GM19438 (cell line): Measurements from ENCODE around the gene URB1.
"Not testable (repeated sequence)": the region's sequence is repeated elsewhere in the genome, so short reads cannot be mapped to it uniquely, and the experiment has no call there.

Experiments
- ATAC-seq: cut with Tn5 transposase; IDR thresholded peaks from one replicate; pipeline ENCODE4 v1.9.1; 2021; ENCODE audit warnings: low read depth; ENCODE audit not compliant: unreplicated experiment

Gene URB1

DNA sequence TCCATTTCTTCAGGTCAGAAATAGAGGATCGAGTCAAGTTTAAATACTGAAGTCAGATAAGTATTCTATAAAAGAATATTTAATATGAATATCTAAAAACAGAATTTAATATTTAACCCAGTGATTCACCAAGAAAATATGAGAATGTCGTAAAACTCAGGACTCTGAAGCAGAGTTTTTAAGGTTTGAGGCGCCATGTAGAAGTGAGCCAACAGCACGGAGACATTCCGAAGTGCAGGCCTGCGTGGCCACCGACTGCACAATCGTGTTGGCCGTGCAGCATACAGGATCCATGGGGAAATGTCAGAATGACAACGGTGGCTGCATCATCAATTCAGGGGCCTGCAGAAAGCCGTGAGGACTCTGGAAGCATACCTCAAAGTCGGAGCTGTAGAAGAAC is 70.7 kb downstream of the URB1 start:
- no peak for ATAC-seq

DNA sequence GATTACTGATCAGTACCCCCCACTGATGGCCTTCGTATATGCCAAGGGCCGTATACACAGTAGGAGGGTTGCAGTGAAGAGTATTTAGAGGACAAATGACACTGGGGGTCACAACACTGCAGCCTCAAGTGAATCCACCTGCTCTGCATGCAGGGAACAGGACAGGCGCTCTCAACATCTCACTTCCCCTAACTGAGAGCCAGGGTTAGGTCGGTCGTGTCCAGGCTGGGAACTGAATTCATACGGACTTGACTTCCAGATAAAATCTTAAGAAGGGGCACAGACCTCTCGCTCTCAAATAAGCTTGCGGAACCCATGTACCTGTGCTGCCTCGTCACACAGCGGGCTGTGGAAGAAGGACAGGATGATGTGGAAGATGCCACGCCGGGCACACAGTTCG is 71.3 kb downstream of the URB1 start:
- no peak for ATAC-seq

DNA sequence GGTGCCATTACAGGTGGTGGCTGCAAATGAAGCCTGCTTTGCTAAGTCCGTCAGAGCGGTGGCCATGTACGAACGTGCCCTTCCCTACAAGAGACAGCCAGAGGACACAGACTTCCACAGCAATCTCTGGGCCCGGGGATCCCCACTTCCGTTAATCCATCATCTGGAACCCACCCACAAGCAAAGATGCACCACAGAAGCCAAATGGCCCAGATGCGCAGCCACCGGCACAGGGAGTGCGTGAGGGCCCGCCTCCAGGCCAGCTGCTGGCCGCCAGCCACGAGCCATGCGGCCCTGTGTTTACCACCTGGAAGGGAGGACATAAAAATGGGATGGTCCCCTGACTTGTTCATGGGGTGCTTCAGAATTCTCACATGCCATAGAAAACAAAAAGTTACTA is 72.1 kb downstream of the URB1 start:
- ATAC-seq: no peak

DNA sequence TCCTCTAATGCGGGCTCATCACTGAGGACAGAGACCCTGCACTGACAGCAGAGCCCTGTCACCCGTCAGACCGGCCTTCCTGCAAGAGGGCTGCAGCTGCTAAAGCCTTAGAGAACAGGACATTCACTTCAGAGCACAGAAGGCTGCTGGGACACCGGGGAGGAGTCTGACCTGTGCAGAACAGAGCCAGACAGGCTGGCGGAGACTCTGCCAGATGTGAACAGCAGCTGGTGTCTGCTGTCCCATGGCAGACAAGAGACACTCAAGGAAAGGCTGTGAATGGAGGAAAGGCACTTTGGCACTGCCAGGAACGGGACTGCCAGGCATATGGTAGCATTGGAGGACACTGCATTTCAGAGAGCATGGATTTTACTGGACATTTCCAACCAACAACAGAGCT is 72.8 kb downstream of the URB1 start:
- ATAC-seq: no peak

DNA sequence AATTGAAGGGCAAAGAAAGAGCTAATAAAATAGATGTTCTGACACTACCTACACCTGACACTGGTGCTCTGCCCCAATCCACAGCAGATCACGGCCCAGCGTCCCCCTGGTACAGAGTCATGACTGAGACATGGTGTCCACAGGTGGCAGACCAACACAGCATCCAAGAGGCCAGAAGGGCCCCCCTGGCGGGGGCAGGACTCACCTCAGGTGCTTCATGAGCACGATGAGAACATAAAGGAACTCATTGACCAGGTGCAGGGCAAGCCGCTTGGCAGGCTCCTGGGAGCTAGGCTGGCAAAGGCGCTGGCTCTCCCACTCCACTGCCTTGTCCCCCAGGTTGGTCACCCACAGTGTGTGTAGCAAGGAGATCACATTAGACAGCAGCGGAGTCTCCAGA is 73.8 kb downstream of the URB1 start:
- ATAC-seq: no peak

DNA sequence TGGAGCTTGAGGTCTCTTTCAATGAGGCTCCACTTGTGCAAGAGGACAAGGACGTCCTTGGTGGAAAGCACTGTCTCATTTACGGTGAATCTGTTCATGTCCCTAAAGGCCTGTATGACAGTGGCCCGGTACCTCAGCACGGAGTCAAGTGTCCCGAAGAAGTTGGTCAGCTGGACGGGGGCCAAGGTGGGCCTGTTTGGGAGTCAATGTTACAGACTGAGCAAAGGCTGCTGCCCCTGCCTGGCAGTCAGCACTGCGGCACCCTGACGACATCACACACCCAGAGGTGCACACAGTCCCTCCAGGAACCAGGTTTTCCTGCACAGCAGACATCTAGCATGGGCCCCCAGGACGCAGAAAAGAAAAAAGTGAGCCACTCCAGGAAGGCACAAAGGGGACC is 75.1 kb downstream of the URB1 start:
- ATAC-seq: no peak

DNA sequence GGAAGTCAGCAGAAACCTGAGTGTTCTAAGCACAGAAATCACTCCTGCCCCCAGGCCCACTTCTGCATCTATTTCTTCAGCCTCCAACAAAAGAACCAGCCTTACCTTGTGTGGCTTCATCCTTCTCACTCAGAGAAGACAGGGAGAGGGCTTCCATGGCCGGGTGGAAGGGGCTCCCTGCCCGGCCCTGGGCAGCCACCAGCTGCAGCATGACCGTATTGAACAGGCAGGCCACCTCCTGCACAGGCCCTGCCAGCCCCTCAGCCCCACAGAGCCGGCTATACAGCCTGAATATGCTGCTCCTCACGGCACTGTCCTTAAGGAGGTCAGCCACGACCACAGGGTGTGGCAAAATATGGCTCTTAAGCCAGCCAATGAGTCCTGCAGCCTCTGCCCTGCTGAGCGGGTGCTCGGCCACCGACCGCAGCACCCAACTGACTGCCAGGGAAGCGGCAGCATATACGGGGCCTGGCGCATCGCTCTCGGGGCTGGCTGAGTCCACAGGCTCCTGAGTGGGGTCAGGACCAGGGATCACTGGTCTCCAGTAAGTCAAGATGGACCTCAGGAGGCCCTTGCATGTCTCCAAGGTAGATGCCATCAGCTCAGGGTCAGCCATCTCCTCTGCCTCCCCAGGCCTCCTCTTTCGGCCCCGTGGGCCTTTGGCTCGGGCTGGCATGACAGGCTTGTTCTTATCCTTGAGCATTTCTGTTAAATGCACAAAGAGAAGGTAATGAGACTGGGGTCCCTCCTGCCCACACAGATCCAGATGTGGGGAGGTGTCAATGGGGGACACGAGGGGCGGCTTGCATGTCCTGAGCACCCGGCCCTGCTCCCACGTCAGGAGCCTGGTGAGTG is 76.2 kb downstream of the URB1 start:
- ATAC-seq: no peak

DNA sequence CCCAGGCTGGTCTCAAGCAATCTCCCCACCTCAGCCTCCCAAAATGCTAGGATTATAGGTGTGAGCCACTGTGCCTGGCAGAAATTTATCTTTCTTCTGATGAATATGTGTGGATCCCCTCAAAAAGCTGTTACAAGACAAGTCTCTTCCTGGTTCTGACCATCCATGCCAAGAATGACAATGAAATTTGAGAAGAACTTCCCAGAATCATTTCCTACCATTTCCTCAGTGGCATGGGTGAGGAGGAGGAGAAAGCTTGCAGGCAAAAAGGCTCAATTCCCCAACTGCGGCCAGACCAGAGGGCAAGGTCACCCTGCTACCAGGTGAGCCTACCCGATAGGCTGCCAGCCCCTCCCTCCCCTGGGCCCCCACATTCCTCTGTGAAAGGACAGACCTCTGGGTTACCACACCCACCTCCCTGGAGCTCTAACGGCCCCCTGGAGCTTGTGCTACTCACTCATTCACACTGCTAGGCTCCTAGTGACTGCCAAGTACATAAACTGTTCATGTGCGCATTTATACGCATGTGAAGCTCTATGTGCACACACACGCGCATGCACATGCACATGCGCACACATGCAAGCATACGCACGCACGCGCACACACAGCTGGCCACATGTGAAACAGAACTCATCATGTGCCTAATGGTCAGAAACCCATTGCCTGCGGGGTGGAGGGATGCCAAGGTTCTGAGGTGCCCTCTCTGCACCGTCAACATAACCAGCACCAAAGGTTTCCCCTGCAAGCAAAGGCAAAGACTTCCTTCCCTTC is 77.1 kb downstream of the URB1 start:
- ATAC-seq: no peak

DNA sequence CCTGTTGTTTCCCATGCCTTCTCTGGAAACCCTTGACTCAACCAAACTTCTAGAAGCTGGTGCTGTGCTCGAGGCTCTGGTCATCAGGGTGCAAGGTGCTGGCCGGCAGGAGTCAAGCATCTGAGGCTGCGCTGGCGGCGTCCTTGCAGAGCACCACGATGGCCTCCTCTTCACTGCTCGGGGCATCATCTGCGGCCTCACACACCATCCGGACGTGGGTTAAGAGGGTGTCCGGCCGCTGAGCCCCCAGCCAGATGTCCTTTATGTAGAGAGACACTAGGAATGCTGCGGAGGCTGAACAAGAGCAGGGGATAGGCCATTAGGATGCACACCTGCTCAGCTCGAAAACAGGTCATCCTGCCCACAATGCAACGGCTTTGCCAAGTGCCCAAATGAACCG is 78.0 kb downstream of the URB1 start:
- no peak for ATAC-seq

DNA sequence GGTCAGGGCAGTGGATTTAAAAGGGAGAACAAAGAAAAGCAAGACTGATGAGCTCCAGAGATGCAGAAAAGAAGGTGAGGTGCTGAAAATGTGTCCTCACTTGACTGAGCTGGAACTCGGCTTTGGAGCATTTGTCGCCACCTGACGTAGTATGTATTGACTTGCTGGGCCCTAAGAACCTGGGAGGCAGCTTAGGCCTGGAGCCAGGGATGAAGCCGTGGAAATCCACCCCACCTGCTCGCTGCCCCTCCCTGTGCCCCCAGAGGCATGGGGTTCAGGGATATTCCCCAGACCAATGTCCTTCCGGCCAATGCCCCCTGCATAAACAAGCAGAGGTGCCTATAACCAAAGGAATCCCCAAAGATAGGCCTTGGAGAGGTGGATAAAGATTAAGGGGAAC is 79.8 kb downstream of the URB1 start:
- no peak for ATAC-seq

DNA sequence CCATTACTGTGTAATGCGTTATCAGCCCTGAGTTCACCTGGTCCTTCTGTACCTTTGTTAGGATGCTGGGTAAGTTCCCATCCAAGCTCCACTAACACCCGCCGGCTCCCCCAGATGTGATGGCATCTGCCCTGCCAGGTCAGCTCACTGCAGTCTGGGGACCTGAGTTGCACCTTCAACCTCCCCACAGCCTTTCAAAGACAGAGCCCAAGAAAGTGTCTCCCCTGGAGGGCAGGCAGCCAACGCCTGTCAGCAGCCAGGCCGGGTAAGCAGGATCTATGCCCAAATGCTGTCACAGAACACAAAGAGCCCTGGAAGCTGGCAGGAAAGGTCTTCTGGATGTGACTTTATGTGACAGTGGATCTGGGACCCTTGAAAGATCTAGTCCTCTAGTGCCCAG is 80.5 kb downstream of the URB1 start:
- ATAC-seq: no peak

DNA sequence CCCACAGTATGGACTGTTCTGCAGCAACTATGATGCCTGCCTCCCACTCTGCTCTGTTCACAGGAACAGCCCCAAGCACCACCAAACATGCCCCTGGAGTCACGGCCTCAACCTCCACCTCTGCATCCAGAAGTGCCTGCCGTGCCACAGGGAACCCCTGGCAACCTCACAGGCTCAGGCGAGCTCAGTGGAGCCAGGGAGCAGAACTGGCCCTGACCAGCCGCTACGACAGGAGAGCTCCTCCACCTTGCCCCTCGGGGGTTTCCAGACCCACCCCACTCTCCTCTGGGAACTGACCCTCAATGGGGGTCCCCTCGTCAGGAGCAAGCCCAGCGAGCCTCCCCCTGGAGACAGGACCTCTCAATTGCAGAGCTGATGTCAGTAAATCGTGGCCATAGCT is 81.2 kb downstream of the URB1 start:
- no peak for ATAC-seq

DNA sequence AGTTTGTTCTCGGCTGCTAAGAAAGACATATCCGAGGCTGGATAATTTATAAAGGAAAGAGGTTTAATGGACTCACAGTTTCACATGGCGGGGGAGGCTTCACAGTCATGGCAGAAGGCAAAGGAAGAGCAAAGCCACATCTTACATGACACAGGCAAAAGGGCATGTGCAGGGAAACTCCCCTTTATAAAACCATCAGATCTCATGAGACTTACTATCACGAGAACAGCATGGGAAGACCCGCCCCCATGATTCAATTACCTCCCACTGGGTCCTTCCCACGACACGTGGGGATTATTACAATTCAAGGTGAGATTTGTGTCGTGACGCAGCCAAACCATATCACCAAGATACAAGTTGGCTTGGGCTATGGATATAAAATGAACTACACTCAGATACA is 81.8 kb downstream of the URB1 start:
- ATAC-seq: not testable (repeated sequence)

DNA sequence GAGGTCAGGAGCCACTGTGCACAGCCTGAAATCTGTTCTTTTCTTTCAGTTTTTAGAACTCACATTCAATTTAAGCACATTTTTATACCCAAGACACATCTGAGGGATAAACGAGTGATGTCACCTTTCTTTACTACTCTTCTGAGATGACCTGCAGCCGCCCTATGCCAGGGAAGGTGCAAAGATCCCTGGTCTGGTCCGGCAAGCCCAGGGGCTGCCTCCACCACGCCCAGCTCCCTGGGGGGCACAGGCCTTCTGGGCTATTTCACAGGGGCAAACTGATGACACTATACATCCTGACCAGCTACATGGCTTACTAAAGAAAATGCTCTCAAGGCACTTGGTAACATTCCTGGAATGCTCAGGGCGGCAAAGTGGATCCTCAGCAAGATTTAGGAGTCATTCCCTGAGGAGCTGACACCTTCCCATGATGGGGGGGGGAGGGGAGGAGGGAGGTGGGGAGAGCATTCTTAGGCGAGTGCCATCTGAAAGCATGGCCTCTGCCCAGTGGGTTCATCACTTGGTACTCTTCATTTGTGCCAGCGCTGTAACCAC is 82.8 kb downstream of the URB1 start:
- no peak for ATAC-seq

DNA sequence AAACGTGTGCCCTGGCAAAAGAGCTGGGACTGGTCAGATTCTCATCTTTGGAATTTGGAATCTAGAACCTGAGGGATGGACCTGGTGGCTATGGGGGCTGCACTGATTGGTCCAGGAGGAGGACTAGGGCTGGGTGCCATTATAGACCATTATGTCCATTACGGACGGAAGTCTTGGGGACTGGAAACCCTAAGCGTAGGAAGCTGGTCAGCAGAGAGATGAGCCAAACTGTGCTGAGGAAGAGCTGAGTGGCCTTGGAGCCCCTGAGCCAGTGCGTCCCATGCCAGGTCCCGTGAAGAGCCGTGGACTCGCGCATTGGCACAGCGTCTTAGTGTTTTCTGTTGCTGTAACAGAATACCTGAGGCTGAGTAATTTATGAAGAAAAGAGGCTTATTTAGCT is 84.1 kb downstream of the URB1 start:
- ATAC-seq: no peak

DNA sequence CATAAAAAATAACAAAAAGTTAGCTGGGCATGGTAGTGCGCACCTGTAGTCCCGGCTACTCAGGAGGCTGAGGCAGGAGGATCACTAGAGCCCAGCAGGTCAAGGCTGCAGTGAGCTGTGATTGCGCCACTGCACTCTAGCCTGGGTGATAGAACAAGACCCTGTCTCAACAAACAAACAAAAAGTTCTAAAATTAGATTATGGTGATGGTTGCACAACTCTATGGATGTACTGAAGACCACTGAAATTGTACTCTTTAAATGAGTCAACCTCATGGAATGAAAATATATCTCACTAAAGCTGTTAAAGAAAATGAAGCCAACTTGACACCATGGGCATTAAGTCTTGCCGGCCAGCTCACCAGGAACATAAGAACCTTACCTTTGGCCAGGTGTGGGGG is 85.1 kb downstream of the URB1 start:
- no peak for ATAC-seq

DNA sequence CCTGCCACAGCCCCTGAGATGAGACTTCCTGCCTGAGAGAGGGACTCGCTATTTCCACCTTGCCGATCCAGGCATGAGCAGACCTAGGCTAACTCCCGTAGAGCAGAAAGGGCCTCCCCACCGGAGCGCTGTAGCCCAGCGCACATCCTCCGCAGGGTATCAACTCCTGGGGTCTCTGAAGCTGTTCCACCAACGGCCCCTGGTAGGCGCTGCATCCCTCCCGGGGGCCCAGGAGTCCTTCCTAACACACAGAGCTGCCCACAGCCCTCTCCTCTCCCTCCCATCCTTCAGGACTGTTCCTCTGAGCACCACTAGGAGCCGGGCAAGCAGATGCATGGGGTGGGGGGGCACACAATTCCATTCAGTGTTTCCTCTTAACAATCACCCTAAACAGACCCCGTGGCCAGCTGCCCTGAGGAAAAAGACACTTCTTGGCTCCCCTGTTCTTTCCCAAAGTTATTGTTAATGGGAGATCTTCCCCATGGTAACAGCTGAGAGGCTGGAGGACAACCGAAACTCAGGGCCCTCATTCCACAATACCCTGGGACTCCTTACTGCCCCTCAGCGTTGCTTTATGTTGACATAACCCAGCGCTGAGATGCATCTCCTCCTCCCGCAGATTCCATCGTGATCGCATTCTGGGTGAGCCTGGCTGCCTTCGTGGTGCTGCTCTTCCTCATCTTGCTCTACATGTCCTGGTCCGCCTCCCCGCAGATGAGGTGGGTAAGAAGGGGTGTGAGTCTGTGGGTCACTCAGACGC is 86.6 kb downstream of the URB1 start:
- ATAC-seq: no peak

DNA sequence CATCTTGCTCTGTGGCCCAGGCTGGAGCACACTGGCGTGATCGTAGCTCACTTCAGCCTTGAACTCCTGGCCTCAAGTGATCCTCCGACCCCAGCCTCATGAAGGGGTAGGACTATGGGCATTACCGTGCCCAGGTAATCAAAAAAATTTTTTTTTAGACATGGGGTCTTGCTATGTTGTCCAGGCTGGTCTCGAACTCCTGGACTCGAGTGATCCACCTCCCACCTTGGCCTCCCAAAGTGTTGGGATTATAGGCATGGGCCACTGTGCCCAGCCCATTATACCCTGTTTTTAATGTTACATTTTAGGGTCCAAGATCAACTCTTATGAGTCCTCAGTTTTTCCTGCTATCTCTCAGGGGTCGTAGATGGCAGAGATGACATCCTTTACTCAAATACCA is 87.8 kb downstream of the URB1 start:
- no peak for ATAC-seq

DNA sequence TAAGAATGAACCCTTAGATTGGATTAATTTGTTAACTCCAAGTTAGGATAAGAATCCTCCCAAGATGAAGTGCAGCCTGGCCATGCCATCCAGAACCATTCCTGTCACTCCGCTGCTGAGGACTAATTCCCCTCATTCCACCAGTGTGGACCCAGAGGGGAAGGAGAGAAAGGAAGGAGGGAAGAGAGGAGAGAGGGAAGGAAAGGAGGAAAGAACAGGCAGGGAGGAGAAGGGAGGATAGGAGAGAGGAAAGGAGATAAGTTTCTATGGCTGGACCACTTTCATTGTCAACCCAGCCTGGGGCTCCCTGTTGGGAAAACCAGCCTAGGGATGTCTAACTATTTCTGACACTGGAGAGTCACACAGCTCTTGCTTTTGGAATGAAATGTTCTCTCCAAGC is 89.4 kb downstream of the URB1 start:
- no peak for ATAC-seq

DNA sequence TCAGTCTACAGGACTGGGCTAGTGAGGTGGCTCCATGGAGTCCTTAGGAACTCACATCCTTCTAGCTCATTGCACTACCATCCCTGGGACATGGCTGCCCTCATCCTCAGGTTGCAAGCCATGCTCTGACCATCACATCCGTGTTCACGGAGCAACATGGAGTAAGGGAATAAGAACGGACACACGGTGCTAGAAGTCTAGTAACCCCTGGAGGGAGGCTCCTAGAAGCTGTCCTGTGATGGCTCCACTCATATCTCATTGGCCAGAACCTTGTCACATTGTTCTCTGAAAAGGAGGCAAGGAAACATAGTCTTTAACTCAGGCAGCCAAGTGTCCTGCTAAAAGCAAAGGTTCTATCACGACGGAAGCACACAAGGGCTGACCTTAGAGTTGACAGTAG is 90.3 kb downstream of the URB1 start:
- no peak for ATAC-seq

DNA sequence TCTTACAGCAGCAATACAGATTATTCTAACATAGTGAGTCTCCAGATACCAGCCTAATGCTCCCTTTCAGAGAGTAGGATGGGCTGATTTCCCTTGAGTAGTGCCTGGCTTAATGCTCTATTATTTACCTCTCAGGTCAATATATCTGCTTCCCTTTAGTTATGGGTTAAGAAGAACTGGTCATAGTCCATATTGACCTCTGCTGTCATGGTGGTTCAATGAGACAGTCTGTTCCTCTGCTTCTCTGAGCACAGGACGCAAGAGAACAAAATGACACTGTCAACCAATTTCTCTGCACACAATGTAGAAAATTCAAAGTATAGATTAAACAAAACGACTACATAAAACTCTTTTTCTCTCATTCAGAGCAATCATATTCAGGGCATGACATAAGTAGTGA is 91.2 kb downstream of the URB1 start:
- ATAC-seq: no peak
